Measurements from ENCODE around the gene DISC1.
"Not testable (repeated sequence)": the region's sequence is repeated elsewhere in the genome, so short reads cannot be mapped to it uniquely, and the experiment has no call there.

DNA sequence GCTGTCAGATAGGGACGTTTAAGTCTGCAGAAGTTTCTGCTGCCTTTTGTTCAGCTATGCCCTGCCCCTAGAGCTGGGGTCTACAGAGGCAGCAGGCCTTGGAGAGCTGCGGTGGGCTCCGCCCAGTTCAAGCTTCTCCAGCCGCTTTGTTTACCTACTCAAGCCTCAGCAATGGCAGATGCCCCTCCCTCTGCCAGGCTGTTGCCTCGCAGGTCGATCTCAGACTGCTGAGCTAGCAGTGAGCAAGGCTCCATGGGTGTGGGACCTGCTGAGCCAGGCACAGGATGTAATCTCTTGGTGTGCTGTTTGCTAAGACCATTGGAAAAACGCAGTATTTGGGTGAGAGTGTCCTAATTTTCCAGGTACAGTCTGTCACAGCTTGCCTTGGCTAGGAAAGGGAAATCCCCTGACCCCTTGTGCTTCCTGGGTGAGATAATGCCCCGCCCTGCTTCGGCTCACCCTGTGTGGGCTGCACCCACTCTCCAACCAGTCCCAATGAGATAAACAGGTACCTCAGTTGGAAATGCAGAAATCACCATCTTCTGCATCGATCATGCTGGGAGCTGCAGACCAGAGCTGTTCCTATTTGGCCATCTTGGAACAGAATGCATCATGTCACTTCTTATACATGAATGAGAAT is 25.2 kb downstream of the DISC1 start:
- TF ChIP-seq CTCF, POLR2A, POLR2AphosphoS5 (IDR thresholded peaks at IDR 0.05): not testable (repeated sequence)
